ENCODE results near the gene CORO2B. TPM values are rescaled to one million over a fixed set of nuclear protein-coding genes. Genes with fewer than 3 reads are reported as not detected.

CORO2B gene
- total RNA-seq, 1 donor from 2014 or later, result 16.3 TPM

DNA sequence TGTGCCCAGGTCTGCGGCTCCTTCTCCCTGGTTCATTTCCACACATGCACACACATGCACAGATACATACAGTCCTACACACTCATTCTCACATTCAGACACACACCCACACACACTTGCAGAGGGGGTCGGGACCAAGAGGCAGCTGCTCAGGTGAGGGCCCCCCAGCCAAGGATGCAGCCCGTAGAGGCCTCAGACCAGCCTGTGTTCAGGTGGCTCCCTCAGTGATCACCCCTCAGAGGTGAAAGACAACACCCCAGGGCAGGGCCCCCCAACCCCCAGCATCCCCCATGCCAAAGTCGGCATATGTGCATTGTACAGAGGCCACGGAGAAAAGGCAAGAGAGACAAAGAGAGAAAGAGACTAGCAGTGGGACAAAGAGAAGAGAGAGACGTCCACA is 5.9 kb upstream of the CORO2B start:
- Mint-ChIP-seq H3K9me3 (ENCODE audit: unreplicated experiment) (peaks cover 5% of the 10 kb centered on the region), H3K27ac (ENCODE audit: unreplicated experiment) (no peak overlapping the region), H3K4me3 (ENCODE audit: unreplicated experiment) (no peak overlapping the region), H3K27me3 (ENCODE audit: unreplicated experiment) (peaks cover 15% of the 10 kb centered on the region), H3K36me3 (ENCODE audit: unreplicated experiment) (no peaks in the 10 kb centered on the region), H3K4me1 (ENCODE audit: low read depth, unreplicated experiment) (peaks cover 19% of the 10 kb centered on the region)
- TF ChIP-seq, protein P1, sequence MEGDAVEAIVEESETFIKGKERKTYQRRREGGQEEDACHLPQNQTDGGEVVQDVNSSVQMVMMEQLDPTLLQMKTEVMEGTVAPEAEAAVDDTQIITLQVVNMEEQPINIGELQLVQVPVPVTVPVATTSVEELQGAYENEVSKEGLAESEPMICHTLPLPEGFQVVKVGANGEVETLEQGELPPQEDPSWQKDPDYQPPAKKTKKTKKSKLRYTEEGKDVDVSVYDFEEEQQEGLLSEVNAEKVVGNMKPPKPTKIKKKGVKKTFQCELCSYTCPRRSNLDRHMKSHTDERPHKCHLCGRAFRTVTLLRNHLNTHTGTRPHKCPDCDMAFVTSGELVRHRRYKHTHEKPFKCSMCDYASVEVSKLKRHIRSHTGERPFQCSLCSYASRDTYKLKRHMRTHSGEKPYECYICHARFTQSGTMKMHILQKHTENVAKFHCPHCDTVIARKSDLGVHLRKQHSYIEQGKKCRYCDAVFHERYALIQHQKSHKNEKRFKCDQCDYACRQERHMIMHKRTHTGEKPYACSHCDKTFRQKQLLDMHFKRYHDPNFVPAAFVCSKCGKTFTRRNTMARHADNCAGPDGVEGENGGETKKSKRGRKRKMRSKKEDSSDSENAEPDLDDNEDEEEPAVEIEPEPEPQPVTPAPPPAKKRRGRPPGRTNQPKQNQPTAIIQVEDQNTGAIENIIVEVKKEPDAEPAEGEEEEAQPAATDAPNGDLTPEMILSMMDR (IDR thresholded peaks at IDR 0.05; ENCODE audit: partially characterized antibody, unreplicated experiment), result no peak
- DNase-seq, result peak; percentile 5

DNA sequence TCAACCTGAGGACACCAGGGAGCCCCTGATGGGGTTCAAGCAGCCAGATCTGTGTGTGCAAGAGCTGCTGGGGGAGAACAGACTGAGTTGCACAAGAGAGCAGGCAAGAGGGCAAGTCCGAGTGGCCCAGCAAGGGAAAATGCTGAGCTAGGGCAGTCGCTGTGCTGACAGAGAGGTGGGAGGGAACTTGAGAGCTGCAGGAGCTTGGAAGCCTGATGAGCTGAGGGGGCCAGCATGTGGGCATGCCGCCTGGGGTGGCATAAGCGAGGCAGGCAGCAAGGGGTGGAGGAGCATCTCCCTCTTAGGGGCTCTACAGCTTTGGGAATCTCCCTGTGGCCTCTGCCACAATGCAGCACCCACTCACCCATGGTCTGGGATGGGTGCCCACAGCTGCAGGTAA is 4.7 kb upstream of the CORO2B start:
- Mint-ChIP-seq H3K4me3 (ENCODE audit: unreplicated experiment) (no peak overlapping the region), H3K9me3 (ENCODE audit: unreplicated experiment) (peaks cover 5% of the 10 kb centered on the region), H3K27ac (ENCODE audit: unreplicated experiment) (no peak overlapping the region), H3K36me3 (ENCODE audit: unreplicated experiment) (no peaks in the 10 kb centered on the region), H3K4me1 (ENCODE audit: low read depth, unreplicated experiment) (peaks cover 22% of the 10 kb centered on the region), H3K27me3 (ENCODE audit: unreplicated experiment) (peaks cover 17% of the 10 kb centered on the region)
- TF ChIP-seq, protein P1 (IDR thresholded peaks at IDR 0.05; ENCODE audit: partially characterized antibody, unreplicated experiment), result no peak
- DNase-seq, result no peak

DNA sequence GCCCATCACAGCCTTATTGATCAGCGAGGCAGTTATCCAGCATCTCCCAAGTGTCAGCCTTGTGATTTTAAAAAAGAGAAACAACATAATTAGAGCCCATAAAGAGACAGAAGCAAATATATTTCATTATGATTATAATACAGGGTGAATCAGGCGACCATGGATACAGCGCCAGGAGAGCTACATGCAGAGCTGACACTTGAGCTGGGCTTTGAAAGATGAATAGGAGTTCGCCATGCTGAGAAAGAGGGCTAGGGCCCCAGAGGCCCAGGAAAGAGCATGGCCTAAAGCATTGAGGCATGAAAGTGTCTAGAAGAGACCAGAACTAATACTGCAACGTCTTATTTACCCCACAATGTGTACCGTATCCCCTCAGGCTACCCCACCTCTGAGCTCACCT is 4.2 kb upstream of the CORO2B start:
- H3K4me1 Mint-ChIP-seq (ENCODE audit: low read depth, unreplicated experiment), result peaks cover 22% of the 10 kb centered on the region
- H3K9me3 Mint-ChIP-seq (ENCODE audit: unreplicated experiment), result peaks cover 5% of the 10 kb centered on the region
- no peak overlapping the region for H3K4me3 Mint-ChIP-seq (ENCODE audit: unreplicated experiment)
- TF ChIP-seq, protein P1 (IDR thresholded peaks at IDR 0.05; ENCODE audit: partially characterized antibody, unreplicated experiment), result no peak
- DNase-seq, result no peak
- no peaks in the 10 kb centered on the region for H3K36me3 Mint-ChIP-seq (ENCODE audit: unreplicated experiment)
- H3K27ac Mint-ChIP-seq (ENCODE audit: unreplicated experiment), result no peak overlapping the region
- H3K27me3 Mint-ChIP-seq (ENCODE audit: unreplicated experiment), result peaks cover 17% of the 10 kb centered on the region

DNA sequence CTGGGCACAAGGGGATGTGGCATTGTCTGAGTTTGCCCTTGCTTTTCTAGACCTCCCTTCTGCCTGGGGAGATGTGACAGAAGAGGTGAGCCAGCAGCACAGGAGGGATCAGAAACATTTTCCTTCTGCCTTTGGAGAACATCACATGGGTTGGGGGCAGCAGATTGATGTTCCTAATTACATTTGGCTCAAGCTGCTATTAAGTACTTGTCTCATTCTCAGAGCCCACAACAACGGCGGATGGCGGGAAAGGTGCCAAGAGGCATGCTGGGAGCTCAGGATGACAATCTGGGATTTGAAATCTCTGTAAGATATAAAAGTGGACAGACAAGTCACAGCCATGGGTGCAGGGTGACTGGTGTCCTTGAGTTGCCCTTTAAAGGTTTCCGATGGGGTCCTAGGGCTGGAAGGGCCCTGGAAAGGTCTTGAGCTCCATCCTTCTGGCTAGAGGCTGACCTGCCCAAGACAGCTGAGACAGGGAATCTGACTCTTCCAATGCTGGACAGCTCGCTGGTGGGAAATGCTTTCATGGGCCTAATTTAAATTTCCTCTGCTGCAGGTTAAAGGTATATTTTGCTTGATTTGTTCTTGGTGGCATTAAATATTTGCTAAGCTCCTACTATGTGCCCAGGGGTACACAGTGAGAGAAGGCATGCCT is 2.4 kb upstream of the CORO2B start:
- Mint-ChIP-seq H3K4me1 (ENCODE audit: low read depth, unreplicated experiment) (peaks cover 25% of the 10 kb centered on the region), H3K4me3 (ENCODE audit: unreplicated experiment) (peak overlapping the region; percentile 37), H3K27ac (ENCODE audit: unreplicated experiment) (no peak overlapping the region), H3K36me3 (ENCODE audit: unreplicated experiment) (no peaks in the 10 kb centered on the region), H3K27me3 (ENCODE audit: unreplicated experiment) (peaks cover 24% of the 10 kb centered on the region), H3K9me3 (ENCODE audit: unreplicated experiment) (peaks cover 7% of the 10 kb centered on the region)
- TF ChIP-seq, protein P1 (IDR thresholded peaks at IDR 0.05; ENCODE audit: partially characterized antibody, unreplicated experiment), result no peak
- DNase-seq, result no peak

DNA sequence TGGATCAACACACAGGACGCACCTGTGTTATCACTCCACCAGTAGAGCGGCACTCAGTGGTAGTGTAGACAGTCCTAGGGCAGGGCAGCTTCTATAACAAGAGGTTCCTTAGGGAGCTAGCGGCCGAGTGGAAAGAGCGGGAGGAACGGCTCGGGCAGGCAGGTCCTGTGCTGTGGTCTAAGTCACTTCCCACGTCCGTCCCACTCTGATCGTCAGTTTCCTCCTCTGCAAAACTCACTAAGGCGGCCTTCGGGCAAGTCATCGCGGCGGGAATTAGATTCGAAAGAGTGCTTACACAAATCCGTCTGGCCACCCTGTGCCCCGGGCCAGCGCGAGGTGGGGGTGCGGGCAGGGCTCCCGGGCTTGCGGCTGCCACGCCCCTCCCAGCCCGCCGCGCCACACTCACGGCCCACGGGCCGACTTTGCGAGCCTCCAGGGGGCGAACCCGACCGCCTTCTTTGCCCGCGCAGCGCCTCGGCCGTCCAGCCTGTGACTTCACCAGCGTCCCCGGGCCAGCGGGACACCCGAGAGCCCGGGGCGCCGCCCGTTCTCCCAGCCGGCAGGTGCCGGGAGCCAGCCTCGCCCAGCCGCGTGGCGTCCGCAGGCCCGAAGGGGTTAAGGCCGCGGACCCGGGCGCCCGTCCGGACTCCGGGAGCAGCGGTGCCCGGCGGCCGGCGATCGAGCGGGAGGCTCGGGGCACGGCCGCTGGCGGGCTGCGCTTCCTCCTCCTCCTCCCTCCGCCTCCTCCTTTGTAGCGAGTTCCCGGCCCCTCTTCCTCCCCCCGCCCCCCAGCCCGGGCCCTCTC is 416 bp upstream of the CORO2B start:
- H3K4me1 Mint-ChIP-seq (ENCODE audit: low read depth, unreplicated experiment), result peaks cover 21% of the 10 kb centered on the region
- TF ChIP-seq, protein P1 (IDR thresholded peaks at IDR 0.05; ENCODE audit: partially characterized antibody, unreplicated experiment), result no peak
- peaks cover 24% of the 10 kb centered on the region for H3K27me3 Mint-ChIP-seq (ENCODE audit: unreplicated experiment)
- H3K27ac Mint-ChIP-seq (ENCODE audit: unreplicated experiment), result no peak overlapping the region
- peaks cover 7% of the 10 kb centered on the region for H3K9me3 Mint-ChIP-seq (ENCODE audit: unreplicated experiment)
- DNase-seq, result peak; percentile 76
- no peaks in the 10 kb centered on the region for H3K36me3 Mint-ChIP-seq (ENCODE audit: unreplicated experiment)
- peak overlapping the region; percentile 86 for H3K4me3 Mint-ChIP-seq (ENCODE audit: unreplicated experiment)
